DOHH2 (cell line): ENCODE data around the gene REN.

Experiments used
- EZH2phosphoT487 ChIP-seq: fragments of 200-600 bp; sonication (generic); IDR thresholded peaks from 2 replicates; pipeline ENCODE4 v1.6.1; 2017; ENCODE audit warnings: borderline replicate concordance, mild to moderate bottlenecking, antibody characterized with exemption, low read length, moderate library complexity, mixed read lengths
- TF ChIP-seq, protein P1 (sequence below): fragments of 200-600 bp; sonication (generic); IDR thresholded peaks from one replicate; pipeline ENCODE4 v1.5.1; 2014; ENCODE audit warnings: antibody characterized with exemption, mild to moderate bottlenecking, low read depth, low read length; ENCODE audit not compliant: poor library complexity, severe bottlenecking

DNA sequence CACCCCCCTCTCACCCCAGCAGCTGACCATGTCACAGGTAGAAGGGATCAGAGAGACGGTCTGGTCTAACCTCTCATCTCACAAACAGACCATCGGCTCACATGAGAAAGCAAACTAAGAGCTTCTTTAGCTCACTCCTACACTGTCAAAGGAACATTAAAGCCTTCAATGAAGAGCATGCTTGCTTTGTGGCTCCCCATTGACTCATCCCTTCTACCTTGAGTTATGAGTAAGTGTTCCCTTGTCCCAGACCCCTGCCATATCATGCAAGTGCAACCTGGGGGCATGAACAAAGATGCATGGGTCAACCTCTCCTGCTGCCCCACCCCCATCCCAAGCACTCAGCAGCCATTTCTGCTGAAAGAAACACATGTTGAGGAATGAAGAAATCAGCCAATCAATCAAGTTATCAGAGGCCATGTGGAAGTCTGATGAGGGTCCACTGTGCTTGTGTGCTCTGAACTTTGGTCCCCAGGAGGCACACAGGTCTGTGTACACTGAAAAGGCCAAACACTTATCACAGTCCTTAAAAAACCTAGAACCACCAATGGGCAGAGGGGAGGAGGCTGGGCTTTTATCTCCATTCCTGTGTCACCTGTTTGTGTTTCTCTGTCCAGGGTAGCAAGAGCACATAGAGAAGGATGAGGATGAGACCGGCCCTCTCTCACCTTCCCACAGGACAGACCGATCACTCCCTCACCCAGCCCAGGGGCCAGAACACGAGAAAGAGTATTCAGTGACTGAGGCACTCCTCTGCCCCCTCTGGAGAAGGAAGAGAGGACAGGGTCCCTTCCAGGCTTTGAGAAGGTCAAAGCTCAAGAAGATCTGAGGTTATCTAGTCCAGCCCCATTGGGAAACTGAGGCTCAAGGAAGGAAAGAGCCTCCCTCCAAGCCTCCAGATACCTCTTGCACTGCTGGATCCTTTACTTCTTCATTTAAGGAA, 23.8 kb downstream of the REN start:
- TF ChIP-seq, protein P1, sequence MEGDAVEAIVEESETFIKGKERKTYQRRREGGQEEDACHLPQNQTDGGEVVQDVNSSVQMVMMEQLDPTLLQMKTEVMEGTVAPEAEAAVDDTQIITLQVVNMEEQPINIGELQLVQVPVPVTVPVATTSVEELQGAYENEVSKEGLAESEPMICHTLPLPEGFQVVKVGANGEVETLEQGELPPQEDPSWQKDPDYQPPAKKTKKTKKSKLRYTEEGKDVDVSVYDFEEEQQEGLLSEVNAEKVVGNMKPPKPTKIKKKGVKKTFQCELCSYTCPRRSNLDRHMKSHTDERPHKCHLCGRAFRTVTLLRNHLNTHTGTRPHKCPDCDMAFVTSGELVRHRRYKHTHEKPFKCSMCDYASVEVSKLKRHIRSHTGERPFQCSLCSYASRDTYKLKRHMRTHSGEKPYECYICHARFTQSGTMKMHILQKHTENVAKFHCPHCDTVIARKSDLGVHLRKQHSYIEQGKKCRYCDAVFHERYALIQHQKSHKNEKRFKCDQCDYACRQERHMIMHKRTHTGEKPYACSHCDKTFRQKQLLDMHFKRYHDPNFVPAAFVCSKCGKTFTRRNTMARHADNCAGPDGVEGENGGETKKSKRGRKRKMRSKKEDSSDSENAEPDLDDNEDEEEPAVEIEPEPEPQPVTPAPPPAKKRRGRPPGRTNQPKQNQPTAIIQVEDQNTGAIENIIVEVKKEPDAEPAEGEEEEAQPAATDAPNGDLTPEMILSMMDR = no peak
- no peak for TF ChIP-seq EZH2phosphoT487
